ENCODE data around the gene FBXW8.

Gene FBXW8

GRCh38 chr12:116915326-116915725, 4.6 kb downstream of the FBXW8 start (continued):
- TF ChIP-seq TSHZ2 (CRISPR knock-in tag; IDR thresholded peaks at IDR 0.05) (no peak), CREB5 (CRISPR knock-in tag; IDR thresholded peaks at IDR 0.05; ENCODE audit: low read depth) (no peak), ARNTL (CRISPR knock-in tag; IDR thresholded peaks at IDR 0.05; ENCODE audit: borderline replicate concordance, low read depth) (no peak)

GRCh38 chr12:116916122-116916521, 5.4 kb downstream of the FBXW8 start:
- ATAC-seq: peak; percentile 30; the same call in 2 of the 3 replicates
- no peak for TF ChIP-seq ZFP3 (CRISPR knock-in tag; IDR thresholded peaks at IDR 0.05)
- no peak for TF ChIP-seq TSHZ2 (CRISPR knock-in tag; IDR thresholded peaks at IDR 0.05)
- no peak for TF ChIP-seq ARNTL (CRISPR knock-in tag; IDR thresholded peaks at IDR 0.05; ENCODE audit: borderline replicate concordance, low read depth)
- no peak for TF ChIP-seq ZC3H10 (CRISPR knock-in tag; IDR thresholded peaks at IDR 0.05)
- no peak for TF ChIP-seq ZNF70 (CRISPR knock-in tag; IDR thresholded peaks at IDR 0.05)
- no peak for TF ChIP-seq CSDC2 (CRISPR knock-in tag; IDR thresholded peaks at IDR 0.05)
- TF ChIP-seq ZNF565 (CRISPR knock-in tag; conservative IDR thresholded peaks at IDR 0.05; ENCODE audit: low read depth): no peak
- TF ChIP-seq ISL1 (CRISPR knock-in tag; IDR thresholded peaks at IDR 0.05): no peak
- TF ChIP-seq RARB (CRISPR knock-in tag; IDR thresholded peaks at IDR 0.05): no peak
- TF ChIP-seq GLIS3 (CRISPR knock-in tag; IDR thresholded peaks at IDR 0.05): no peak
- TF ChIP-seq PPARA (CRISPR knock-in tag; IDR thresholded peaks at IDR 0.05; ENCODE audit: borderline replicate concordance): no peak
- no peak for TF ChIP-seq BACH2 (CRISPR knock-in tag; IDR thresholded peaks at IDR 0.05; ENCODE audit: borderline replicate concordance)
- TF ChIP-seq CREB5 (CRISPR knock-in tag; IDR thresholded peaks at IDR 0.05; ENCODE audit: low read depth): no peak
- no peak for TF ChIP-seq TOX (CRISPR knock-in tag; IDR thresholded peaks at IDR 0.05; ENCODE audit: borderline replicate concordance)
- TF ChIP-seq CSRNP3 (CRISPR knock-in tag; IDR thresholded peaks at IDR 0.05): no peak
- TF ChIP-seq ZNF8 (CRISPR knock-in tag; IDR thresholded peaks at IDR 0.05): no peak
- no peak for TF ChIP-seq ESRRG (CRISPR knock-in tag; IDR thresholded peaks at IDR 0.05)
- no peak for TF ChIP-seq OSR1 (CRISPR knock-in tag; IDR thresholded peaks at IDR 0.05)
- no peak for TF ChIP-seq SNAI2 (CRISPR knock-in tag; IDR thresholded peaks at IDR 0.05)
- no peak for TF ChIP-seq ZFP30 (CRISPR knock-in tag; IDR thresholded peaks at IDR 0.05)

GRCh38 chr12:116916714-116917114, 6.0 kb downstream of the FBXW8 start:
- peak; percentile 97 for ATAC-seq
- TF ChIP-seq ISL1 (CRISPR knock-in tag; IDR thresholded peaks at IDR 0.05) (peak; percentile 9; the same call in 1 of the 2 replicates), SNAI2 (CRISPR knock-in tag; IDR thresholded peaks at IDR 0.05) (no peak)
